Activated naive CD8-positive, alpha-beta T cell treated with anti-CD3 and anti-CD28 coated beads for 36 hours (primary cell): ENCODE data around the gene HGFAC. TPM values are rescaled to one million over a fixed set of nuclear protein-coding genes. Genes with fewer than 3 reads are reported as not detected.

Source experiments
- DNase-seq: peaks from one replicate; pipeline ENCODE4 v3.0.0; 2021
- H3K27ac Mint-ChIP-seq: one replicate; pipeline ENCODE4 v1.8.0; 2022; ENCODE audit warnings: mild to moderate bottlenecking, moderate library complexity, mixed read lengths
- H3K27me3 Mint-ChIP-seq: one replicate; pipeline ENCODE4 v1.8.0; 2022; ENCODE audit warnings: mild to moderate bottlenecking, mixed read lengths
- H3K36me3 Mint-ChIP-seq: one replicate; pipeline ENCODE4 v1.8.0; 2021; ENCODE audit warnings: mild to moderate bottlenecking, mixed read lengths
- H3K4me1 Mint-ChIP-seq: one replicate; pipeline ENCODE4 v1.8.0; 2021; ENCODE audit warnings: mixed read lengths
- H3K4me3 Mint-ChIP-seq: one replicate; pipeline ENCODE4 v1.8.0; 2022; ENCODE audit warnings: mild to moderate bottlenecking, moderate library complexity, mixed read lengths
- H3K9me3 Mint-ChIP-seq: one replicate; pipeline ENCODE4 v1.8.0; 2022; ENCODE audit warnings: mixed read lengths
- total RNA-seq, 2 experiments: library from RNA; stranded (reverse); gene quantifications; one replicate each; pipeline ENCODE4 v1.2.3, GENCODE V29; 2021

HGFAC gene
- total RNA-seq, 2 experiments from 2014 or later = not detected

DNA sequence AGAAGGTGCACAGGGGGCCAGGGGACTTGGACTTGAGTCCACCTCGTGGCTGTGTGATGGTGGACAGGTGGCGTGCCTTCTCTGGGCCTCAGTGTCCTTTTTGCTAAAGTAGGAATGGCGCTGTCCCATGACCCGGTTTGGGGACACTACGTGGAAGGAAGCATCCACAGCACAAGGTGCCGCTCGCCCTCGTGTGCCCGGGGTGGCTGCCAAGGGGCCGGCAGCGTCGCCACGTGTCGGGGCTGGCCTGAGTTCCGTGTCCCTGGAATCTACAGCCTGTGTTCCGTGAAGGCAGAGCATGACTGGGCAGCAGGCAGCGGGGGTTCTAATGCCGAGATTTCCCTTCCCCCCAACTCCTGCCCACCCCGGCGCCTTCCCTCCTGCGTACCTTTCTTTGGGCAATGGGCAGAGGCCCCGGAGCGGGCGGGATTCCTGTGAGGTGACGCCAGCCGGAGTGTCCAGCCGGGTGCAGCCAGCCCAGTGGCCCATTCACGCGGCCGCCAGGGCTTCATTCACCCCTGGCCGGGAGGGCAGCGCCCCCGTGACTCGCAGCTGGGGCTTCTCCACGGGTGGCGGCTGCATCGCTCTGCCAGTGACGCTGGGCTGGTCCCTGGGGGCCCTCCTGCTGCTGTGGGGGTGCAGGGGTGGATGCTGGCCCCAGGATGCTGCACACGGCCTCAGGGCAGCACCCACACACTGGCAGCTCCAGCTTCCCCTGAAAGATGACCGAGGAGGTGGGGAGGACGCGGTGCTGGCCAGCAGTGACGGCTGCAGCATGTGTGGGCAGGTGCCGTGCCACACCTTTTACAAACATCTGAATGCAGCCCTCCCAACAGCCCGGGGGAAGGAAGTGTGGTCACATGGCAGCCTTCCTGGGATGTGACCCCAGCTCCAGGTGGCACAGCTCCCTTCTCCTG, 42.5 kb downstream of the HGFAC start:
- no peaks in the 10 kb centered on the region for H3K9me3 Mint-ChIP-seq
- no peak for DNase-seq
- no peak overlapping the region for H3K4me3 Mint-ChIP-seq
- peaks cover 34% of the 10 kb centered on the region for H3K27me3 Mint-ChIP-seq
- peaks cover under 1% of the 10 kb centered on the region for H3K4me1 Mint-ChIP-seq
- no peak overlapping the region for H3K27ac Mint-ChIP-seq
- H3K36me3 Mint-ChIP-seq = no peaks in the 10 kb centered on the region

DNA sequence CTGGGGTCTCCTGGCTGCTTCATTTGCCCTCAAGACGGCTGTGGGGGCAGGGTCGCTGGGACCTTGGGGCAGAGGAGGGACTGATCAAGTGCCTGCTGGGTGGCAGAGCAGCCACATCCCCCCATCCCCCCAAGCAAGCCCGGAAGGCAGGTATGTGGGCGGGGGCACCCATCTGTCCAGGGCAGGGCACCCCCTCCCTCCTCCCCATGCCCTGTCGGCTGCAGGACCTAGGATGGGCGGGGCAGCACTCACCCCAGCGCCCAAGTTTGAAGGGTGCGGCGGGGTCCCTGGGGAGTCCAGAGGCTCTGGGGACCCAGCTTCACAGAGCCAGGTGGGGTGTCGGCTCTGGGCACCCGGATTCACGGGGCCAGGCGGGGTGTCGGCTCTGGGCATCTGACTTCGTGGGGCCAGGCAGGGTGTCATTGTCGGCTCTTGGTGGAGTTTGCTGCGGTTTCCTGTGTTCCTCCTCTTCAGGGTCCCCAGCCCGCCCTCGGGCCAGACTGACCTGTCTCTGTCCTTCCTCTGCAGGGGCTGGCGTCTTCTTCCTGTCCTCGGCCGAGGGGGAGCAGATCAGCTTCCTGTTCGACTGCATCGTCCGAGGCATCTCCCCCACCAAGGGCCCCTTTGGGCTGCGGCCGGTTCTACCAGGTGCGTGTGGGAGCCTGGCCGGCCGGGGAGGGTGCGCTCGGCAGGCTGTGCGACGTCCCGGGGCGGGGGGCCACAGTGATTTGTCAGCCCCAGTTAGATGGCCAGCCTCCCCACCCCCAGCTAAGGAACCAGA, 43.4 kb downstream of the HGFAC start:
- Mint-ChIP-seq H3K27me3 (peaks cover 41% of the 10 kb centered on the region), H3K4me1 (peaks cover 2% of the 10 kb centered on the region), H3K36me3 (no peaks in the 10 kb centered on the region), H3K27ac (no peak overlapping the region), H3K4me3 (no peak overlapping the region), H3K9me3 (no peaks in the 10 kb centered on the region)
- DNase-seq = no peak

DNA sequence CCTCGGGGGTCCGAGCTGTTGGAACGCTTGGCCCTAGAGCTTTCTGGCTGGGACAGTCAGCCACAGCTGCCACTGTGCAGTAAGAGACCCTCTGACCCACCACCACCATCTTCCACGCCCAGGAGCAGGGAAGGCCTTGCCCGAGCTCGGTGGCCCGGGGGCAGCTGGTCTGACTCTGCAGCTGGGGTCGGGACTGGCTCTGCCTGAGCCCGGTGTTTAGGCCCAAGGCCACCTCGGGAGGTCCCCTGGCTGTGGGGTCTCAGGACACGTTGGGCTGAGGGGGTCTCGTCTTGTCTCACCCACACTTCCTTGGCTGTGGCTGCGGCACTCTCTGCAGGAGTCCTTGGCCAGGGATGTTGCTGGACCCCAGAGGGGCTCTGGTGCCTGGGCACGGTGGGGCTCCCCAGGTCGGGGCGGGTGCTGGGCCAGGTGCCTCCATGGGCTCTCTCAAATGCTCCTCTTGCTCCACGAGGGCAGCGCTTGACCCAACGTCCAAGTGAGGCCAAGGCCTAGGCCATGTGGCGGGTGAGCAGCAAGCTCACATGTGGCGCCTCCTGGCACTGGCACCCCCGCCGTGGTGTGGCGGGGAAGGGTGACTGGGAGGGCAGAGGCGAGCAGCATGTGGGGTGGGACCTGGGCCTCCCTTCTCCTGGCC, 44.2 kb downstream of the HGFAC start:
- peaks cover 43% of the 10 kb centered on the region for H3K27me3 Mint-ChIP-seq
- H3K9me3 Mint-ChIP-seq = no peaks in the 10 kb centered on the region
- no peaks in the 10 kb centered on the region for H3K36me3 Mint-ChIP-seq

GRCh38 chr4:3486541-3487540, 45.1 kb downstream of the HGFAC start:
- no peak for DNase-seq
- no peaks in the 10 kb centered on the region for H3K9me3 Mint-ChIP-seq
- peaks cover 2% of the 10 kb centered on the region for H3K4me1 Mint-ChIP-seq
- H3K36me3 Mint-ChIP-seq = peaks cover 2% of the 10 kb centered on the region
- H3K4me3 Mint-ChIP-seq = no peak overlapping the region
- H3K27ac Mint-ChIP-seq = no peak overlapping the region
- peaks cover 43% of the 10 kb centered on the region for H3K27me3 Mint-ChIP-seq

More for the DNA sequence above, 44.2 kb downstream of the HGFAC start:
- no peak overlapping the region for H3K4me3 Mint-ChIP-seq
- no peak overlapping the region for H3K27ac Mint-ChIP-seq
- H3K4me1 Mint-ChIP-seq = peaks cover 2% of the 10 kb centered on the region
- no peak for DNase-seq

DNA sequence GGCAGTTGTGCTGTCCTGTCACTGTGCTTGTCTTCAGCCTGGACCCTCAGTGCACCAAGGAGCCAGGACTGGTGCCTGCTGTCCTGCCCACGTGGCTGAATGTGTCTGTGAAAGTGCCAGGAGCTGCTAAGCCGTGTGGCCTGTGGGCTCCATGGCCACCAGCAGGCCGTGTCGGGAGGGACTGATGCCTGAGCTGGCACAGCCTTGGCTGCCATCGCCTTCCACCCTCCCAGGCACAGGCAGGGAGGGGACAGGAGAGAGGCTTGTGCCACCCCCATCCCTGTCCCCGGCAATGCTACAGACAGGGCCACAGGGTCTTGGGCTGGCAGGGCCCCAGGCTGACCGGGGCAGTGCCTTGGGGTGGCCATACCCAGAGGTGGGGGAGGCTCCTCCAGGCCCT, 46.1 kb downstream of the HGFAC start:
- H3K4me1 Mint-ChIP-seq = peaks cover 2% of the 10 kb centered on the region
- peaks cover 2% of the 10 kb centered on the region for H3K36me3 Mint-ChIP-seq
- no peak overlapping the region for H3K27ac Mint-ChIP-seq
- no peak for DNase-seq
- H3K27me3 Mint-ChIP-seq = peaks cover 48% of the 10 kb centered on the region
- no peak overlapping the region for H3K4me3 Mint-ChIP-seq
- no peaks in the 10 kb centered on the region for H3K9me3 Mint-ChIP-seq

DNA sequence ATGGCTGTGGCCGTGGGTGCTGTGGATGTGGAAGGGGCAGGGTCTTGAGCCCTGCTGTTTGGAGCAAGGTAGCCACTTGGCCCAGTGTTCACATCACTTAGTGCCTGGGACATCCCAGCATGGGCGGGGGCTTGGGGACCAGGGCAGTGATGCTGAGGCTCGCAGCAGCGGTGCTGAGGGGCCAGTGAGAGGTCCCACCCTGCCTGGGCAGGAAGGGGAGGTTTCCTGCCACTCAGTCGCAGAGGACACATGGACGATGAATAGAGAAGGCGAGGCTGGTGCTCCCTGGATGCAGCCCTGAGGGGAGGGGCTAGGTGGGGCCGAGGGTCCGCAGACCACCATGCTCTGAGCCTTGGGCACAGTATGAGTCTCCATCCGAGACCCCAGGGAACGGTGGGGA, 47.1 kb downstream of the HGFAC start:
- Mint-ChIP-seq H3K27ac (no peak overlapping the region), H3K27me3 (peaks cover 44% of the 10 kb centered on the region), H3K4me1 (peaks cover 2% of the 10 kb centered on the region)

DNA sequence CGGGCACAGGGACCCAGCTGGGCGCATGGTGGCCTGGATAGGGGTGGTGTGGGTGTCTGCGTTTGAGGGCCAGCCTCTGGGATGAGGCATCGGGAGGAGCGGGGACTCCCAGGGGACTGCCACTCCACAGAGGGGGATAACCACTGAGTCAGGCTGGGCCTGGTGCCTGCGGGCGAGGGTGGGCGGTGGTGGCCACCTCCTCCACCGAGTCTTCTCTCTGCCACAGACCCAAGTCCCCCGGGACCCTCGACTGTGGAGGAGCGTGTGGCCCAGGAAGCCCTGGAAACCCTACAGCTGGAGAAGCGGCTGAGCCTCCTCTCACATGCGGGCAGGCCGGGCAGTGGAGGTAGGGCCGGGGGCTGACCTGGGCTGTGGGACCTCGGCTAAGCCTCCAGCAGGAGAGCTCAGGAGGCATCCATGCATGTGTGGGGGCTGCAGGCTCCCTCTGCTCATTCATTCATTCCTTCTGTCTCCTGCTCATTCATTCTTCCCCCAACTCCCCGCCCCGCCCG, 47.7 kb downstream of the HGFAC start:
- DNase-seq = peak; percentile 31
- Mint-ChIP-seq H3K36me3 (peaks cover 2% of the 10 kb centered on the region), H3K27me3 (peaks cover 41% of the 10 kb centered on the region), H3K4me1 (peaks cover 2% of the 10 kb centered on the region), H3K27ac (no peak overlapping the region), H3K9me3 (no peaks in the 10 kb centered on the region), H3K4me3 (no peak overlapping the region)

More for the DNA sequence above, 47.1 kb downstream of the HGFAC start:
- Mint-ChIP-seq H3K36me3 (peaks cover 2% of the 10 kb centered on the region), H3K4me3 (no peak overlapping the region), H3K9me3 (no peaks in the 10 kb centered on the region)
- DNase-seq = no peak

DNA sequence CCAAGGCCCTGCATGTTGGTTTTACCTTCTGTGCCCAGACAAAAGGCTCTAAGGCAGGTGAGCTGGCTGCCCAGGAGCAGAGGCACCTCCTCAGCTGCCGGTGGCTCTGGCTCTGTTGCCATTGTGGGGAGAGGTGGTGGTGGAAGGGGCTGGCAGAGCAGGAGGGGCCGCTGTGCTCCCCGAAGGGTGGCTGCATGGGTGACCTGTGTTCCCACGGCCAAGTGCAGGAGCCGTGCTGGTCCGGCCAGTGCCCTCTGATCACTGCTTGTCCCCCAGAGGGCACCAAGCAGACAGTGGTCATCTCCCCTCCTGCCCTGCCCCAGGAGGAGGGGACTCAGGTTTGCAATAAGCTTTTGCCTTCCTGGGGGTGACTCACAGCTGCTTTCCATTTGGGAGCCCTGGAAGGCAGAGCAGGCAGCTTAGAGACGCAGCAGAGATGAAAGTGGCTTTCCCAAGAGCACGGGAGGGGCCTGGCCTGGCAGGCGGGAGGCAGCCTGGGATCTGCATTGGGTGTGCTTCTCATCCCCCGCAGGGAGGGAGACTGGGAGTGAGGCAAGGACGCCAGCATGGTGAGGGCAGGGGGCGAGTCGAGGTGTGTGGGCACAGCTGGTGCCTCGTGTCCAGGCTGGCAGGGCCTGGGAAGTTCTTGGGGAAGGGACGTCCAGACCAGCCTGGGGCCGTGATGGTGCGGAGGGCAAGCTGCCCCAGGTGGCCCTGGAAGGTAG, 50.1 kb downstream of the HGFAC start:
- Mint-ChIP-seq H3K9me3 (no peaks in the 10 kb centered on the region), H3K36me3 (peaks cover 2% of the 10 kb centered on the region), H3K4me1 (peaks cover 2% of the 10 kb centered on the region), H3K4me3 (no peak overlapping the region), H3K27ac (no peak overlapping the region), H3K27me3 (peaks cover 51% of the 10 kb centered on the region)
- no peak for DNase-seq

DNA sequence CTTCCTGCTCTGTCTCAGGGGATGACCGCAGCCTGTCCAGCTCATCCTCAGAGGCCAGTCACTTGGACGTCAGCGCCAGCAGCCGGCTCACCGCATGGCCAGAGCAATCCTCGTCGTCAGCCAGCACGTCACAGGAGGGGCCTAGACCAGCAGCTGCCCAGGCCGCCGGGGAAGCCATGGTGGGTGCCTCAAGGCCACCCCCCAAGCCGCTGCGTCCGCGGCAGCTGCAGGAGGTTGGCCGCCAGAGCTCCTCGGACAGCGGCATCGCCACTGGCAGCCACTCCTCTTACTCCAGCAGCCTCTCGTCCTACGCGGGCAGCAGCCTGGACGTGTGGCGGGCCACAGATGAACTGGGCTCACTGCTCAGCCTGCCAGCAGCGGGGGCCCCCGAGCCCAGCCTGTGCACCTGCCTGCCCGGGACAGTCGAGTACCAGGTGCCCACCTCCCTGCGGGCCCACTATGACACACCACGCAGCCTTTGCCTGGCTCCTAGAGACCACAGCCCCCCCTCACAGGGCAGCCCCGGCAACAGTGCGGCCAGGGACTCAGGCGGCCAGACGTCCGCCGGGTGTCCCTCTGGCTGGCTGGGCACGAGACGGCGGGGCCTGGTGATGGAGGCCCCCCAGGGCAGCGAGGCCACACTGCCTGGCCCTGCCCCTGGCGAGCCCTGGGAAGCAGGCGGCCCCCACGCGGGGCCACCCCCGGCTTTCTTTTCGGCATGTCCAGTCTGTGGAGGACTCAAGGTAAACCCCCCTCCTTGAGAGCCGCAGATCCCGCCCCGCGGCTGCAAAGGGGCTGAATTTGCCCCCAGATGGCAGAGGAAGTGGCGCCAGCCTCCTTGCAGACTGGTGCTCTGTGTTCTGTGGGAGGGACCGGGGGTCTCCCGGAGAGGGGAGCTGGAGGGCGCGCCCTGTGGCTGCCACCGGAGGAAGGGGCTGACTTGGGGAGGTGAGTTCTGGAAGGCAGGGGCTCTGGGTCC, 51.3 kb downstream of the HGFAC start:
- peaks cover 2% of the 10 kb centered on the region for H3K36me3 Mint-ChIP-seq
- DNase-seq = no peak
- peaks cover 51% of the 10 kb centered on the region for H3K27me3 Mint-ChIP-seq
- H3K4me1 Mint-ChIP-seq = peaks cover 2% of the 10 kb centered on the region
- no peaks in the 10 kb centered on the region for H3K9me3 Mint-ChIP-seq
- H3K27ac Mint-ChIP-seq = no peak overlapping the region
- no peak overlapping the region for H3K4me3 Mint-ChIP-seq

GRCh38 chr4:3493720-3494461, 52.1 kb downstream of the HGFAC start:
- no peaks in the 10 kb centered on the region for H3K9me3 Mint-ChIP-seq
- H3K27me3 Mint-ChIP-seq = peaks cover 45% of the 10 kb centered on the region
- H3K27ac Mint-ChIP-seq = no peak overlapping the region
- H3K36me3 Mint-ChIP-seq = peaks cover 2% of the 10 kb centered on the region
- DNase-seq = no peak
- H3K4me1 Mint-ChIP-seq = peaks cover 2% of the 10 kb centered on the region
- H3K4me3 Mint-ChIP-seq = no peak overlapping the region

GRCh38 chr4:3494462-3494871, 52.7 kb downstream of the HGFAC start:
- Mint-ChIP-seq H3K4me3 (no peak overlapping the region), H3K4me1 (no peaks in the 10 kb centered on the region), H3K27ac (no peak overlapping the region), H3K9me3 (no peaks in the 10 kb centered on the region), H3K36me3 (peaks cover 2% of the 10 kb centered on the region), H3K27me3 (peaks cover 40% of the 10 kb centered on the region)
- DNase-seq = no peak
